Measurements from ENCODE around the gene PRSS3. TPM values are rescaled to one million over a fixed set of nuclear protein-coding genes. Genes with fewer than 3 reads are reported as not detected.
"Not testable (repeated sequence)": the region's sequence is repeated elsewhere in the genome, so short reads cannot be mapped to it uniquely, and the experiment has no call there.

The PRSS3 gene
- total and polyA plus RNA-seq, 2 donors, result 1.9 TPM; not detected in 1

DNA sequence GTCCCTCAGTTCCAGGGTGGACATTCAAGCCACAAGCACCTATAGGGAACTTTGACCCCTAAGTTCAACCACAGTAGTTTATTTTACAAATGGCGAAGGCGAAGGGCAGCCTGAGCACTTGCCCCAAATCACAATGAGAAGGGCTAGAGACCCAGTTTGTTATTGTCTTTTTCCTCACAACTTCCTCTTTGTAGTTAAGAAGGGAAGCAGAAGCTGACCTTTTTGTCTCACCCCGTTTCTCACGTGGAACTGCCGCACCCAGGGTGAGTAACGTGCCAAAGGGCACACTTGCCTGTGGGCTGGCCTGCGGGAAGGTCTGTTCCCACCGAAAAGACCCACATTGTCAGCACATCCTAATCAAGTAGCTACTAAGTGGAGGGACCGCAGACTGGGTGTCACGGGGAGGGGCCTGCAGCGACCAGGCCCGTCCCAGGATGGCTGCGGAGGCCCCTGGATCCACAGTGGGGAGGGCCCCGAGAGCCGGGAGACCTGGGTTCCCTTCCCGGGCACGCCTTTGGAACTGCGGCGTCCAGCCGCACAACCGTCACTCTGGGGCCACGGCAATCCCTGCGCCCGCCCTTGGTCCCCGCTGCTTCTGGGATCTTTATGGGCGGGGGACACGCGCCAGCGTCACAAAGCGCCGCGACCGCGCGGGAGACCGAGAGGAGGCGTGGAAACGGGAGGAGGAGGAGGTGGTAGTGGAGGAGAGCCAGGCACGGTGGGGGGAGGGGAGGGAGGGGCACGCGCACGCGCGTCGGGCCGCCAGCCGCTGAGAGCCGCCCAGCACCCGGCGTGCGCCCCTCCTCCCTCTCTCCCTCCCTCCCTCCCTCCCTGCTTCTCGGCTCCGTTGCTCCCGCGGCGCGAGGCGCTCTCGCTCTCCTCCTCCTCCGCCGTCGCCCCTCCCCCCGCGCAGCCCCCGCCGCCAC is 21.2 kb downstream of the PRSS3 start, which contains the start of gene UBE2R2:
TSS of gene UBE2R2 (plus strand) at position 834 of the 926 bp plus-strand sequence. CDS start 598 bp downstream, outside the sequence.
- no peaks in the 10 kb centered on the region for H3K4me1 ChIP-seq (ENCODE audit: insufficient read depth)
- 2% methylated on average over 58 of the region's 66 CpGs for WGBS
- peak; percentile 72 for DNase-seq (ENCODE audit: extremely low spot score)
- peak within 1 kb of the TSS; percentile 99 for H3K27ac ChIP-seq (ENCODE audit: low read depth)
- H3K36me3 ChIP-seq (ENCODE audit: insufficient read depth), result no peaks in the 10 kb centered on the region
- peak within 1 kb of the TSS; percentile 88 for H3K4me3 ChIP-seq (ENCODE audit: low read depth, low read length)

GRCh38 chr9:33817327-33818166 is 22.2 kb downstream of the PRSS3 start:
- H3K27ac ChIP-seq (ENCODE audit: low read depth), result peak overlapping the region; percentile 98
- peak; percentile 11 for DNase-seq (ENCODE audit: extremely low spot score)
- no peaks in the 10 kb centered on the region for H3K36me3 ChIP-seq (ENCODE audit: insufficient read depth)
- peak overlapping the region; percentile 88 for H3K4me3 ChIP-seq (ENCODE audit: low read depth, low read length)
- H3K4me1 ChIP-seq (ENCODE audit: insufficient read depth), result no peaks in the 10 kb centered on the region
- under 1% methylated on average over 81 of the region's 81 CpGs for WGBS

GRCh38 chr9:33818167-33818846 is 22.9 kb downstream of the PRSS3 start:
- no peaks in the 10 kb centered on the region for H3K36me3 ChIP-seq (ENCODE audit: insufficient read depth)
- H3K27ac ChIP-seq (ENCODE audit: low read depth), result peak overlapping the region; percentile 98
- whole genome bisulfite sequencing, result under 1% methylated on average over 18 of the region's 18 CpGs
- DNase-seq (ENCODE audit: extremely low spot score), result no peak
- H3K4me1 ChIP-seq (ENCODE audit: insufficient read depth), result no peaks in the 10 kb centered on the region
- peak overlapping the region; percentile 88 for H3K4me3 ChIP-seq (ENCODE audit: low read depth, low read length)

DNA sequence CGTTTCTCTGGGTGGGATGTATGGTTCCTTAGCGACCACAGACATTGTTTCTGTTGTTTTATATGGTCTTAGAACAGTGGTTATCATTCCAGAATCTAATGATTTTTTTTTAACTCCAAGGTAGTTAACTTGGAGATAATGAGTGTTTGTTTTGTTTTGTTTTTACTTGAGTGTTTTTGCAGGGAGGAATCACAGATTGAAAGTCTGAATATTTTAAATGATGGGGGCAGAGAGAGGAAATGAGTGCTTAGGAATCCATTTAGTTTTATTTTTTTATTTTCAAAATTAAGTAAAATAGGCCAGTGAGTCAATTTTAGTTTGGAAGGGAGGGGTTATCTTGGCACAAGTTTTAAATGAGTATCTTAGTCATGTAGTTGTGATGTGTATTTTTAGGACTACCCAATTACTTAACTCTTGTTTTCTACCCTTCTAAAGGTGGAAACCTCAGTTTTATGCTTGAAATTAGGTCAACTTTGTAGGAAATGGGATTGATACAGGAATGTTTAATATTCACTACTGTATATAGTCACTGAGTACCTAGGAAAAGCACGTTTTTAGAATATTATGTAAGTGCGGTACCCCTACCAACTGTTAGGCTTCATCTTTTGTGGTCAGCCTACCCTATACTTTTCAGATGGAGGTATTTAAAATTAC is 23.6 kb downstream of the PRSS3 start:
- no peak for DNase-seq (ENCODE audit: extremely low spot score)
- Histone ChIP-seq H3K36me3 (ENCODE audit: insufficient read depth) (no peaks in the 10 kb centered on the region), H3K27ac (ENCODE audit: low read depth) (peak overlapping the region; percentile 98), H3K4me1 (ENCODE audit: insufficient read depth) (no peaks in the 10 kb centered on the region), H3K4me3 (ENCODE audit: low read depth, low read length) (peak overlapping the region; percentile 88)
- 21% methylated on average over 4 of the region's 4 CpGs for WGBS

- DNase-seq (ENCODE audit: extremely low spot score), result no peak
- 38% methylated on average over 4 of the region's 4 CpGs for WGBS
- Histone ChIP-seq H3K4me3 (ENCODE audit: low read depth, low read length) (no peak overlapping the region), H3K4me1 (ENCODE audit: insufficient read depth) (no peaks in the 10 kb centered on the region), H3K36me3 (ENCODE audit: insufficient read depth) (no peaks in the 10 kb centered on the region), H3K27ac (ENCODE audit: low read depth) (no peak overlapping the region)
Observed at GRCh38 chr9:33820231-33820745, 24.9 kb downstream of the PRSS3 start.

GRCh38 chr9:33823801-33824200 is 28.4 kb downstream of the PRSS3 start:
- no peak overlapping the region for H3K27ac ChIP-seq (ENCODE audit: low read depth)
- H3K4me3 ChIP-seq (ENCODE audit: low read depth, low read length), result no peak overlapping the region
- 83% methylated on average over 3 of the region's 3 CpGs for WGBS
- H3K4me1 ChIP-seq (ENCODE audit: insufficient read depth), result no peaks in the 10 kb centered on the region
- no peak for DNase-seq (ENCODE audit: extremely low spot score)
- no peaks in the 10 kb centered on the region for H3K36me3 ChIP-seq (ENCODE audit: insufficient read depth)

DNA sequence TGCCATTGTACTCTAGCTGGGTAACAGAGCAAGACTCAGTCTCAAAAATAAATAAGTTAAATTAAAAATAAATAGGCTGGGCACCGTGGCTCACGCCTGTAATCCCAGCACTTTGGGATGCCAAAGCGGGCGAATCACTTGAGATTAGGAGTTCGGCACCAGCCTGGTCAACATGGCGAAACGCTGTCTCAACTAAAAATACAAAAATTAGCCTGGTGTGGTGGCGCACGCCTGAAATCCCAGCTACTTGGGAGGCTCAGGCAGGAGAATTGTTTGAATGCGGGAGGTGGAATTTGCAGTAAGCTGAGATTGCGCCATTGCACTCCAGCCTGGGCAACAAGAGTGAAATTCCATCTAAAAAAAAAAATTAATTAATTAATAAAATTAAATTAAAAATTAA is 31.9 kb downstream of the PRSS3 start:
- not testable (repeated sequence) for H3K4me3 ChIP-seq (ENCODE audit: low read depth, low read length); DNase-seq (ENCODE audit: extremely low spot score); H3K4me1 ChIP-seq (ENCODE audit: insufficient read depth); H3K36me3 ChIP-seq (ENCODE audit: insufficient read depth); H3K27ac ChIP-seq (ENCODE audit: low read depth)
- WGBS, result 99% methylated on average over 11 of the region's 11 CpGs

GRCh38 chr9:33829641-33830230 is 34.4 kb downstream of the PRSS3 start:
- WGBS, result 94% methylated on average over 17 of the region's 17 CpGs
- not testable (repeated sequence) for H3K4me1 ChIP-seq (ENCODE audit: insufficient read depth); DNase-seq (ENCODE audit: extremely low spot score); H3K4me3 ChIP-seq (ENCODE audit: low read depth, low read length); H3K27ac ChIP-seq (ENCODE audit: low read depth); H3K36me3 ChIP-seq (ENCODE audit: insufficient read depth)

GRCh38 chr9:33835625-33836260 is 40.4 kb downstream of the PRSS3 start:
- no peaks in the 10 kb centered on the region for H3K36me3 ChIP-seq (ENCODE audit: insufficient read depth)
- DNase-seq (ENCODE audit: extremely low spot score), result no peak
- H3K27ac ChIP-seq (ENCODE audit: low read depth), result no peak overlapping the region
- H3K4me3 ChIP-seq (ENCODE audit: low read depth, low read length), result no peak overlapping the region
- H3K4me1 ChIP-seq (ENCODE audit: insufficient read depth), result peaks cover 1% of the 10 kb centered on the region
- WGBS, result 89% methylated on average over 11 of the region's 11 CpGs

- not testable (repeated sequence) for H3K27ac ChIP-seq (ENCODE audit: low read depth); DNase-seq (ENCODE audit: extremely low spot score); H3K4me1 ChIP-seq (ENCODE audit: insufficient read depth)
Observed at GRCh38 chr9:33836261-33836660, 40.9 kb downstream of the PRSS3 start.

GRCh38 chr9:33837138-33837537 is 41.8 kb downstream of the PRSS3 start:
- no peaks in the 10 kb centered on the region for H3K36me3 ChIP-seq (ENCODE audit: insufficient read depth)
- H3K27ac ChIP-seq (ENCODE audit: low read depth), result no peak overlapping the region
- no peak overlapping the region for H3K4me3 ChIP-seq (ENCODE audit: low read depth, low read length)
- 94% methylated on average over 4 of the region's 4 CpGs for WGBS
- no peak for DNase-seq (ENCODE audit: extremely low spot score)
- peaks cover 1% of the 10 kb centered on the region for H3K4me1 ChIP-seq (ENCODE audit: insufficient read depth)

More at GRCh38 chr9:33836261-33836660, 40.9 kb downstream of the PRSS3 start:
- not testable (repeated sequence) for H3K4me3 ChIP-seq (ENCODE audit: low read depth, low read length); H3K36me3 ChIP-seq (ENCODE audit: insufficient read depth)
- WGBS, result 74% methylated on average over 2 of the region's 2 CpGs

GRCh38 chr9:33840381-33840780 is 45.0 kb downstream of the PRSS3 start:
- no peak overlapping the region for H3K4me3 ChIP-seq (ENCODE audit: low read depth, low read length)
- WGBS, result 34% methylated on average over 2 of the region's 2 CpGs
- H3K27ac ChIP-seq (ENCODE audit: low read depth), result no peak overlapping the region
- no peaks in the 10 kb centered on the region for H3K36me3 ChIP-seq (ENCODE audit: insufficient read depth)
- no peak for DNase-seq (ENCODE audit: extremely low spot score)
- peaks cover 1% of the 10 kb centered on the region for H3K4me1 ChIP-seq (ENCODE audit: insufficient read depth)

All from urinary bladder (tissue), 4 donors.